HG03521 (cell line): Measurements from ENCODE around the gene EFTUD2.
"Not testable (repeated sequence)": the region's sequence is repeated elsewhere in the genome, so short reads cannot be mapped to it uniquely, and the experiment has no call there.

Experiments
- ATAC-seq: cut with Tn5 transposase; IDR thresholded peaks from one replicate; pipeline ENCODE4 v1.9.1; 2021; ENCODE audit warnings: mild to moderate bottlenecking, moderate library complexity; ENCODE audit not compliant: unreplicated experiment

EFTUD2 gene

DNA sequence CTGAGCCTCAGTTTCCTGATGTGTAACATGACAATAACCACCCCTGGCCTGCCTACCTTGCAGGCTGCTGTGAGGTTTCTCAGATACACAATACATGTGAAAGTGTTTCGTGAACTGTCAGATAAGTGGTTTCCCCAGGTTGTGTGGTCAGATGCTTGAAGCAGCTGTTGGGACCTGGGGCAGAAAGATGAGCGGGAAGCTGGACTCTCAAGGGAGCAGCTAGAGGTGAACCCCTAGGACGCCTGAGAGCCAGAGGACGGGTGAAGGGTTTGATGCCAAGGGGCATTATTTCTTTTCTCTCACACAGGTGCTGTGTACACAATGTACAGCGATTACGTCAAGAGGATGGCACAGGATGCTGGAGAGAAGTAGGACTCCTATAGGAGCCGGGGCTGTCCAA, 49.2 kb downstream of the EFTUD2 start:
- ATAC-seq, result no peak

DNA sequence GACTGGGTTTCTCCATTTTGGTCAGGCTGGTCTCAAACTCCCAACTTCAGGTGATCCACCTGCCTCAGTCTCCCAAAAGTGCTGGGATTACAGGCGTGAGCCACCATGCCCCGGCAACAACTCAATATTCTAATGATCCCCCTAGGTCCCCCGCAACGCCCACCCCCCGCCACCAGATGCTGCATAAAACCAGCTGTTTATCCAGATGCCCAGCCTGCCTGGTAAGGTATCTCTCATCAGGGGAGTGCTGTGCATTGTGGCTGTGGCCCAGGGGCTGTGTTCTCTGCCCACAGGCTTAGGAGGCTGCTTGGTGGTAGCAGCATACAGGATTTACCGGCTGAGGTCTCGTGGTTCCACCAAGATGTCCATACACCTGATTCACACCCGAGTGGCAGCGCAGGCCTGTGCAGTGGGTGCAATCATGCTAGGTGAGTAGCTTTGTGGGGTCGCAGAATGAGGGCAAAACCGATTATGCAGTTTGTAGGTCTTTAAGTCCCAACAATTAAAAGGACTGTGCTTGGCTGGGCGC, 50.2 kb downstream of the EFTUD2 start:
- no peak for ATAC-seq

- ATAC-seq, result no peak
These were observed 50.9 kb downstream of the EFTUD2 start for GRCh38 chr17:44848257-44848795.

DNA sequence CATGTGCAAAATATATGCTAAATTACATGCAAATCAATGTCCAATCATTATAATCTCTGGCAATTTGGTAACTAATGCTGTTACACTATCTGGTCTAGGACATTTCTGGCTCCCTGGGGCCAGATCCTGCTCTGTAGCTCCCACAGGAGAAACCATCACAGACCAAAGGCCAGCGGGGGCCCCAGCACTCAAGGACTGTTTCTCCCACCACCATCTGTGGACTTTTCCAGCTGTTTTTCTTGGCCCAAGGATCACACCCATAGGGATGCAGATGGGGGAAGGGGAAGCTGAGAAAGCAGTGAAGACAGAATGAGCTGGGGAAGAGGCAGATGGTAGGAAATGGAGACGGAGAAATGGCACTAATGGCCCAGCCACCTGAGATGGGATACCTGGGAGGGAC, 51.7 kb downstream of the EFTUD2 start, which contains the start of gene HIGD1B:
HIGD1B (plus strand) TSS at position 298 of the 400 bp plus-strand sequence. CDS start 270 bp downstream, outside the sequence.
- ATAC-seq, result no peak

DNA sequence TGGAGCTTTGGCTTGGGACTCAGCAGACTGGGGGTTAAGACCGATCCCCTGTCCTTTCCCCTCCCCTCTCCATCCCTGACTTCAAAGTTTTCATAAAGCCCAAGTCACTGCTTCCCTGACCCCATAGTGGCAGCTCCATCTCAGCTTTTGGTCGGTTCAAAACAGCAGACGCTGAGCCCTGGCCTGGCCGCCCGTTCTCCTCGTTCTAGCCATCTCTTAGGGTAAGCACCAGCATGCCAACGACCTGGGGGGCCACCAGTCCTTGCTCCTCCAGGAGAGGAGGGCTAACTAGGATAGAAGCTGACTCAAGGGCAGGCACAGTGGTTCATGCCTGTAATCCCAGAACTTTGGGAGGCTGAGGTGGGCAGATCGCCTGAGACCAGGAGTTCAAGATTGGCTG, 53.0 kb downstream of the EFTUD2 start:
- ATAC-seq, result no peak

DNA sequence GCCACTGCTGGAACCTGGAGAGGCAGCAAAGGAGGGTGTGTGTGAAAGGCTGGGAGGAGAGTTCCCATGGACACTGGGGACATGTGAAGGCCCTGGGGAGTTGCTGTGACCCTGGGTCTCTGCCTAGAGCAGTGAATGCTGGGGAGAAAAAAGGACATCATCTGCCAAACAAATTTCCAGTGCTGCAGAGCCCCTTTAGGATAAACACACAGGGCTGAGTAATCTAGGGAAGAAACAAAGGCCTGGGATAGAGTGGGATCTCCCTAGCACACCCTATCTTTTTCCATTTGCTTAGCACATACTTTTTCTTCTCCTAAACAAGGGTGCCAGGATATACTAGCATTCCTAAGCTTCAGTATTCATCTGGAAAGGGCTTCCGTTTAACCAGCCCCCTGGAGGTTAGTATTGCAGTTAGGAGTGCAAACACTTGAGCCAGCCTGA, 54.8 kb downstream of the EFTUD2 start:
- ATAC-seq, result no peak

GRCh38 chr17:44842748-44843147, 56.5 kb downstream of the EFTUD2 start:
- no peak for ATAC-seq

- ATAC-seq, result no peak
These were observed 58.3 kb downstream of the EFTUD2 start for GRCh38 chr17:44840936-44841335.

- ATAC-seq, result no peak
These were observed 59.0 kb downstream of the EFTUD2 start for GRCh38 chr17:44840274-44840673.

- ATAC-seq, result no peak
These were observed 62.0 kb downstream of the EFTUD2 start for GRCh38 chr17:44837196-44837595.

DNA sequence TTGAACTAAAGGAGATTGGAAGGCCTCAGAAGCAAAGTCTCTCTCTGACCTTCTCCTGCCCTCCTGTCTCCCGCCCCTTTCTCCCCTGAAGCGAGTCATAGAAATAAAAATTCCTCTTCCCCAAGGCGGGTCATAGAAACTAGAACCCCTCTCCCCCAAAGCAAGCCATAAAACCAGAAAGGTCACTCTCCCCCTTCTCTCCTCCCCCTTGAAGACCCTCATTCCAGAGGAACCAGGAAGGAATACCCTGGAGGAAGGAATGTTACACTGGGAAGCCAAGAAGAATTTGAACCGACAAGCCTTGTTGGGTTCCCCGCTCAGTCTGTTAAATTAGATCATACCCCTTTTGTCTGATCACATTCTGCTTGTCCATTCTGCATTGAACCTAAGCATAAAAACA, 66.4 kb downstream of the EFTUD2 start:
- ATAC-seq, result no peak

GRCh38 chr17:44831371-44831770, 67.9 kb downstream of the EFTUD2 start:
- no peak for ATAC-seq

DNA sequence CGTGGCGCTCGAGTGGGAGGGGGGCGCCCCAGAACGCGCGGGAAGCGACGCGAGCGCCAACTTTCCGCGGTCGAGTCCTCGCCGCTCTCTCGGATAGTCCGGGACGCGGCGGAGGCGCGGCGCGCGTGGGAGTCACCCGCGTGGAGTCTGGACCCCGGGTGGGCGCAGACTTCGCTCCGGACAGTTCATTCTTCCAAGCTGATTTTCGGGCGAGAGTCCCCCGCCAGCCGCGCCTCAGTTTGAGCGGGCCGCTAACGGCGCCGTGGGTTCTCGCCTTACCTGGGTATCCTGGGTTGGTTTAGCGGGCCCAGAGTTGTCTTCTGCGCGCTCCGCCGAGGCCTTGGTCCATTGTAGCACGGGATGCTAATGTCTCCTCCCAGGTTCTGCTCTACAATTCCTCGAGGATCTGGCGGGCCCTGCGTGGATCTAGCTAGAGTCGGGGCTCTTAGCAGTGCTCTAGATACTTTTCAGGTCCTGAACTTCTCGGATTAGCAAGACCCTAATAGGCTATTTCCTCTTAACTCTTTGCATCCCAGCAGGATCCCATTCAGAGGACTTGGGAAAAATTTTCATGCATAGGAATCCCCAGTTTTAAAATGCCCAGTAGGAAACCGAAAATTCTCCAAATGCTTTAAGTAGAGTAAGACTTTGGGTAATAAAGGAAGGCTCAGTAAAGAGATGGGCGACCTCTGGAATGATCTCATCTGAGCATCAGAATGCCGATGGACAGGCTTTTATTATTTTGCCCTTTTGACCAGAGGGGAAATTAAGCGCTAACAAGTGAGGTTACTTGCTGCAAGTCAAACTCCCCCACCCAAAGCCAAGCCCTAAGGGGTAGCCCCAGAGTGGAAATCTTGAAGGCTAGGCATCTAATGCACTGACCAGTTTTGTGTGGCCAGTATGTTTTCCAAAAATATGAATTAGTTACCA, 68.6 kb downstream of the EFTUD2 start:
- no peak for ATAC-seq

DNA sequence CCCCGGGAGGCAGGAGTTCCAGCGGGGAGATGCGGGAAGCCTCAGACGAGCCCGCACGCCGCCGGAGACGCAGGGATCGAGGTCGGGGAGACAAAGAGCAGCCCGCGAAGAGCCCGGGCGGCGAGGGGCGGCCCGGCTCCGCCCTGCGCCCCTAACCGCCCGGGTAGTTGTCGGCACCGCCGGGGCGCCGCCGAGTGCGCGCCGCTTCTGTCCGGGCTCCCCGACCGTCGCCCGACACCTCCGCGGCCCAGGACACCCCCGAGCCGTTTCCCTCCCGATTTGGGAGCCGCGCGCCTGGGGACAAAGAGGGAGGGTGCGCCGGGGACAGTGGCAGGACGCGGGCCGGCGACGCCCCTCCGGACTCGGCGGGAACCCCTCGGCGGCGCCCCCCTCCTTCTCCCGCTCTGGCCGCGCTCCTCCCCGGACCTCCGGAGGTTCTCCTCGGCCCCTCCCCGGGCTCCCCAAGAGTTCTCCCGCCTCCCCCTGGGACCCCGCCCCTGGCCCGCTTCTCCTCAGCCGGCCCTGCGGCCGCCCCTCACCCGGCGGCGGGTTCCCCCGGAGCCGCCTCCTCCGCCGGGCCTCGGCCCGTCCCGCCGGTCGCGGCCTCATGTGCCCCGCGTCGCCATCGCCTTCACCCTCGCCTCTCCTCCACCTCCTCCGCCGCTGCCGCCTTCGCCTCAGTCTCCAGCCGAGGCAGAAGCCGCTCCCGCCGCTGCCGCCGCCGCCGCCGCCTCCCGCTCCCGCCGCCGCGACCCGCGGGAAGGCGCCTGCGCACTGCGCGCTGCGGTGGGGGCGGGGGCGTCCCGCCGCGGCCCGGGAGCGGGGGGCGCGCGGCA, 69.5 kb downstream of the EFTUD2 start, which contains the start of gene GJC1:
GJC1 (minus strand) TSS at position 765 of the 836 bp plus-strand sequence. CDS start 24,470 bp downstream, outside the sequence.
- ATAC-seq, result no peak

DNA sequence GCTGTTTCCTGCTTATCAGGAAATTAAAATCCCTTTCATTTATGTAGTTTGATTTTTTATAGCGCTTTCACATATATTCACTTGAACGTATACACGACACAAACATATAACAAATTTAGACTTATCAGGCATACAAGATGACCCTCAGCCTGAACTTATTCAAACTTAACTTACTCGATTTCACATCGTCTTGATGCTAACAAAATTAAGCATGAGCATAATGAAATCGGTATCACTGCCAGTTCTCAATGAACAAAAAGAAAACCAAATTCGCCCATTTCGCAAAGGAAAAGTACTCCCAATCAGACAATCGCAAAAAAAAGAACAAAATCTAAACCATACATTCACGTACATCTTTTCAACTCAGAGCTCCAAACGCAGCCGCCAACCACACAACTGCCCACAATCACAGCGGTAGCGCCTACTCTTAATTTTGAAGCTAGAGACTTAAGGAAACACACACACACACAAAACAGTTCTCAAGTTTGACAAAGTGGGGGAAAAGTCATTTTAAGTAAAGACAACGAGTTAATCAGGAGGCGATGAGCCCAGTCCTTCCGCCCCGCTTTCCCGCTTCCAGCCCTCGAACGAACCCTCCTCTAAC, 70.2 kb downstream of the EFTUD2 start:
- no peak for ATAC-seq

GRCh38 chr17:44827863-44828262, 71.4 kb downstream of the EFTUD2 start:
- no peak for ATAC-seq

GRCh38 chr17:44826123-44826790, 73.0 kb downstream of the EFTUD2 start:
- no peak for ATAC-seq

DNA sequence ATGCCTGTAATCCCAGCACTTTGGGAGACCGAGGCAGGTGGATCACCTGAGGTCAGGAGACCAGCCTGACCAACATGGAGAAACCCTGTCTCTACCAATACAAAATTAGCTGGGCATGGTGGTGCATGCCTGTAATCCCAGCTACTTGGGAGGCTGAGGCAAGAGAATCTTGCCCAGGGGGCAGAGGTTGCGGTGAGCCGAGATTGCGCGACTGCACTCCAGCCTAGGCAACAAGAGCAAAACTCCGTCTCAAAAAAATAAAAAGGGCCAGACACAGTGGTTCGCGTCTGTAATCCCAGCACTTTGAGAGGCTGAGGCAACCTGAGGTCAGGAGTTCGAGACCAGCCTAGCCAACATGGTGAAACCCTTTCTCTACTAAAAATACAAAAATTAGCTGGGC, 74.0 kb downstream of the EFTUD2 start:
- ATAC-seq, result not testable (repeated sequence)

- ATAC-seq, result no peak
These were observed 78.5 kb downstream of the EFTUD2 start for GRCh38 chr17:44820631-44821212.

DNA sequence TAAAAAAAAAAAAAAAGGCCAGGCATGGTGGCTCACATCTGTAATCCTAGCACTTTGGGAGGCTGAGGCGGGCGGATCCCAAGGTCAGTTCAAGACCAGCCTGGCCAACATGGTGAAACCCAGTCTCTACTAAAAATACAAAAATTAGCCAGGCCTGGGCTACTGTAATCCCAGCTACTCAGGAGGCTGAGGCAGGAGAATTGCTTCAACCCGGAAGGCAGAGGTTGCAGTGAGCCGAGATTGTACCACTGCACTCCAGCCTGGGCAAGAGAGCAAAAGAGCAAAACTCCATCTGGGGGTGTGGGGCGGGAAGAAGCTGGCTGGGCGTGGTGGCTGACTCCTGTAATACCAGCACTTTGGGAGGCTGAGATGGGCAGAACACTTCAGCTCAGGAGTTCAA, 80.7 kb downstream of the EFTUD2 start:
- not testable (repeated sequence) for ATAC-seq
